Measurements from ENCODE around the gene STAM.

Gene STAM

GRCh38 chr10:17756557-17757217, 112.7 kb downstream of the STAM start:
- TF ChIP-seq ZBTB7A (IDR thresholded peaks at IDR 0.05; ENCODE audit: low read depth) (no peak), EGR1 (IDR thresholded peaks at IDR 0.05) (no peak), REST (IDR thresholded peaks at IDR 0.05; ENCODE audit: low read depth) (no peak), NFIC (IDR thresholded peaks at IDR 0.05) (no peak), EP300 (IDR thresholded peaks at IDR 0.05; ENCODE audit: borderline replicate concordance) (no peak), USF1 (IDR thresholded peaks at IDR 0.05) (no peak), TCF12 (IDR thresholded peaks at IDR 0.05; ENCODE audit: low read depth) (no peak), CREB1 (IDR thresholded peaks at IDR 0.05; ENCODE audit: low read depth) (no peak), FOXM1 (IDR thresholded peaks at IDR 0.05; ENCODE audit: borderline replicate concordance, low read depth) (no peak), TAF1 (IDR thresholded peaks at IDR 0.05; ENCODE audit: low read depth) (no peak), RAD21 (IDR thresholded peaks at IDR 0.05; ENCODE audit: low read depth) (no peak), CEBPB (IDR thresholded peaks at IDR 0.05) (no peak), MAX (IDR thresholded peaks at IDR 0.05) (no peak), YY1 (IDR thresholded peaks at IDR 0.05; ENCODE audit: low read depth) (no peak)

GRCh38 chr10:17758200-17758599, 114.2 kb downstream of the STAM start:
- TF ChIP-seq ZBTB7A (IDR thresholded peaks at IDR 0.05; ENCODE audit: low read depth): no peak
- TF ChIP-seq TEAD4 (IDR thresholded peaks at IDR 0.05): no peak
- no peak for TF ChIP-seq FOXM1 (IDR thresholded peaks at IDR 0.05; ENCODE audit: borderline replicate concordance, low read depth)
- TF ChIP-seq TCF12 (IDR thresholded peaks at IDR 0.05; ENCODE audit: low read depth): no peak
- TF ChIP-seq MAX (IDR thresholded peaks at IDR 0.05): no peak
- TF ChIP-seq EGR1 (IDR thresholded peaks at IDR 0.05): no peak

- TF ChIP-seq RAD21 (IDR thresholded peaks at IDR 0.05; ENCODE audit: low read depth) (no peak), EGR1 (IDR thresholded peaks at IDR 0.05) (no peak), EP300 (IDR thresholded peaks at IDR 0.05; ENCODE audit: borderline replicate concordance) (no peak), USF1 (IDR thresholded peaks at IDR 0.05) (no peak), ZBTB7A (IDR thresholded peaks at IDR 0.05; ENCODE audit: low read depth) (no peak), YY1 (IDR thresholded peaks at IDR 0.05; ENCODE audit: low read depth) (no peak), CEBPB (IDR thresholded peaks at IDR 0.05) (no peak), FOXM1 (IDR thresholded peaks at IDR 0.05; ENCODE audit: borderline replicate concordance, low read depth) (no peak), TEAD4 (IDR thresholded peaks at IDR 0.05) (no peak), TAF1 (IDR thresholded peaks at IDR 0.05; ENCODE audit: low read depth) (no peak), MAX (IDR thresholded peaks at IDR 0.05) (no peak), NFIC (IDR thresholded peaks at IDR 0.05) (no peak), CREB1 (IDR thresholded peaks at IDR 0.05; ENCODE audit: low read depth) (no peak), REST (IDR thresholded peaks at IDR 0.05; ENCODE audit: low read depth) (no peak), TCF12 (IDR thresholded peaks at IDR 0.05; ENCODE audit: low read depth) (no peak)
These were observed 114.9 kb downstream of the STAM start for GRCh38 chr10:17758896-17759295.

GRCh38 chr10:17764142-17764541, 120.2 kb downstream of the STAM start:
- TF ChIP-seq FOXM1 (IDR thresholded peaks at IDR 0.05; ENCODE audit: borderline replicate concordance, low read depth): no peak
- no peak for TF ChIP-seq CEBPB (IDR thresholded peaks at IDR 0.05)
- no peak for TF ChIP-seq NFIC (IDR thresholded peaks at IDR 0.05)
- no peak for TF ChIP-seq TEAD4 (IDR thresholded peaks at IDR 0.05)
- TF ChIP-seq YY1 (IDR thresholded peaks at IDR 0.05; ENCODE audit: low read depth): no peak
- TF ChIP-seq REST (IDR thresholded peaks at IDR 0.05; ENCODE audit: low read depth): no peak
- no peak for TF ChIP-seq CREB1 (IDR thresholded peaks at IDR 0.05; ENCODE audit: low read depth)
- TF ChIP-seq TAF1 (IDR thresholded peaks at IDR 0.05; ENCODE audit: low read depth): no peak
- TF ChIP-seq ZBTB7A (IDR thresholded peaks at IDR 0.05; ENCODE audit: low read depth): no peak
- no peak for TF ChIP-seq TCF12 (IDR thresholded peaks at IDR 0.05; ENCODE audit: low read depth)
- TF ChIP-seq USF1 (IDR thresholded peaks at IDR 0.05): no peak
- no peak for TF ChIP-seq EGR1 (IDR thresholded peaks at IDR 0.05)
- TF ChIP-seq RAD21 (IDR thresholded peaks at IDR 0.05; ENCODE audit: low read depth): no peak
- no peak for TF ChIP-seq MAX (IDR thresholded peaks at IDR 0.05)
- no peak for TF ChIP-seq EP300 (IDR thresholded peaks at IDR 0.05; ENCODE audit: borderline replicate concordance)

Measured in Ishikawa (cell line).